GM19467 (cell line): ENCODE results near the gene ZNF521.

Experiments
- ATAC-seq: cut with Tn5 transposase; IDR thresholded peaks from one replicate; pipeline ENCODE4 v1.9.1; 2021; ENCODE audit warnings: mild to moderate bottlenecking, moderate library complexity; ENCODE audit not compliant: unreplicated experiment

Gene ZNF521

DNA sequence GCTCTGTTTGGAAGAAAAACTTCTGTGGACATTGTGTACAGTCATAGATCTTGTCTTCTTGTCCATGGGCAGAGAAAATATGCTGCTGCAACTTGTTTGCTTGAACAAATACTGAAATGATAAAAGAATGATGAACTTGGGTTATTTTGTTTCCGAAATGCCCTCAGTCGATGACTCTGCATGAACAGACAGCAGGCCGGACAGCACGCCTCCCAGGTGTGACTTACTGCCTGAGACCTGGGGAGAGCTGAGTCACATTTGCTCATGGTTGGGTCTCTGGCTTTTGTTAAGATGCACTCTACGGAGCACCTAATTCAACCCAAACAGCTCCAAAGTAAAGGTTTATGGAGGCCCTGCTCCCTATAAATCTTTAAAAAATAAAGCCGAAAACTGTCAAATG, 262.5 kb downstream of the ZNF521 start:
- ATAC-seq, result no peak

DNA sequence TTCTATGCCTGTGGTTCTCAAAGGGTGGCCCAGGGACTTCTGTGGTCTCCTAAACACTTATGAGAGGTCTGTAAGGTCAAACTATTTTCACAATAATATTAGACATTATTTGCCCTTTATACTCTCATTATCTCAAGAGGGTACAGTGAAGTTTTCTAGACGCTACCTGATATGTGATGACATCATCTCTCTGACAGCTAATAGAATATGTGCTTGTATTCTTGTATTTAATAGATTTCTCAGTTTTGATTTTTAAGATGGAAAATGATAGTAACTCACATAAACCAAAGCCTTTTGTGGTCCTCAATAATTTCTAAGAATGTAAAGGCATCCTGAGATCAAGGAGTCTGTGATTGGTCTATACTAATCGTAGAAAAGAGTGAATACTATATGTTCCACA, 265.1 kb downstream of the ZNF521 start:
- no peak for ATAC-seq

DNA sequence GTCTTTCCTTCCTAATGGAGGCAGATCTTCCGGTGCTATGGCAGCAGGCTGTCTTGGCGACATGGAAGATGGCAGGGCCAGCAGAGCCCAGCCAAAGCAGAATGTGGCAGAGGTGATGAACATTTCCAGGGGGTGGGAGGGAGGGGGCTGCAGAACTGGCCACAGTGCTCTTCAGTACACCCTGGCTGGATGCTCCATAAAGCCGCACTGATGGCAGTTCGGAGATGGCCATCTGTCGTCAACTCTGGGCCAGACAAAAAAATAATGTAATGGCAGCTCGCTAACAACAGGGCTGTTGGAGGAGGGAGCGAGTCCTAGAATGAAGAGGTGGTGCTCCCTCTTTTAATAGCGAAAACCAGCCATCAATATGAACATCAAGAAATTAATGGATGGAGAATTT, 271.0 kb downstream of the ZNF521 start:
- ATAC-seq, result no peak

DNA sequence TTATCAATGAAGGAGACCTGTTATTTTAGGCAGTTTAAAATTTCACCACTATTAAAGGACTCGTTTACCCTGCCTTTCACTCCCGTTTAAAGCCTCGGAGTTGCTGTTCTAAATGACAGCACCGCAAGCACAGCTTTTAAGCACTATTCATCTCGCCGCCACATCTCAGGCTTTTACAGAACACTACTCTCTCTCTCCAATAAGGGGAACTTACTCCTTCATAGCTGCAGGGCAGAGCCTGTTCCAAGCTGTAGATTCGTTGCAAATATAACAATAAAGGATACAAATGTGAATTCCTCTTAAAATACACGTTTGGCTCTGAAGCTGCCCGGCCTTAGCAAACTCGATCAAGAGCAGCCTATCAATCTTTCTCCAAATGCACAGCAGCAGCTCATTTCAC, 271.8 kb downstream of the ZNF521 start:
- no peak for ATAC-seq

DNA sequence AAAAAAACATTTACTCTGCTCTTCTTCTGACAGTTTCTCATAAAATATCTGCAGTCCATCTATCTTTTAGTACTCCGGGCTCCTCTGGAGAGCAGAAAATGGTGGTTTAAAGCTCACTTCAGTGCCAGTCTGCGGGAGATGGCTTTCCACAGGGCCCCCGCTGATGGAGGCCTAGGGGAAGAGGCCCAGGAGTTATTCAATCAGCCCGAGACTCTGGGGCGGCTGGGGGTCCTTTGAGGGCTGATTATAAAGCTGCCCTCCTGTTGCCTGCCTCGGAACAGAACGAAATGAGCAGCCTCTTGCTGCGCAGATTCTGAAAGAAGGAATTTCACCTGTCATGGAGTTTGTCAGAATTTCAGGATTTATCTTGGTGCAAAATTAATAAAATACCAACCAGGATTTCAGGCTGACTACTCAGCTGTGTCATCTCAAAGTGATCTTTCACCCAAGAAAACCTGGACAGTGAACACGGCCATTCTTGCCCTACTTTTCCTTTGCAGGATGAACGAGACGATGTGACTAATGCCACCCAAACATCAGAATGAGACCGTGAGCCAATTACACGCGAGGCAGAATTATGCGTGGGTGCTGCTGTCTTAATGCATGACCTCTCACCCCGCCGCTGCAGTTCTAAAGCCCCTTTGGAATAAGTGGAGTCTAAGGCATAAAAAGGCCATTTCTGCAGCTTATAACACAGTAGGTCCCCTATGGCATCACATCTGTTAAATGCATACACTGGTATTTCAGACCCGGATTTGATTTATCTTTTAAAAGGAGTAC, 273.8 kb downstream of the ZNF521 start:
- no peak for ATAC-seq

DNA sequence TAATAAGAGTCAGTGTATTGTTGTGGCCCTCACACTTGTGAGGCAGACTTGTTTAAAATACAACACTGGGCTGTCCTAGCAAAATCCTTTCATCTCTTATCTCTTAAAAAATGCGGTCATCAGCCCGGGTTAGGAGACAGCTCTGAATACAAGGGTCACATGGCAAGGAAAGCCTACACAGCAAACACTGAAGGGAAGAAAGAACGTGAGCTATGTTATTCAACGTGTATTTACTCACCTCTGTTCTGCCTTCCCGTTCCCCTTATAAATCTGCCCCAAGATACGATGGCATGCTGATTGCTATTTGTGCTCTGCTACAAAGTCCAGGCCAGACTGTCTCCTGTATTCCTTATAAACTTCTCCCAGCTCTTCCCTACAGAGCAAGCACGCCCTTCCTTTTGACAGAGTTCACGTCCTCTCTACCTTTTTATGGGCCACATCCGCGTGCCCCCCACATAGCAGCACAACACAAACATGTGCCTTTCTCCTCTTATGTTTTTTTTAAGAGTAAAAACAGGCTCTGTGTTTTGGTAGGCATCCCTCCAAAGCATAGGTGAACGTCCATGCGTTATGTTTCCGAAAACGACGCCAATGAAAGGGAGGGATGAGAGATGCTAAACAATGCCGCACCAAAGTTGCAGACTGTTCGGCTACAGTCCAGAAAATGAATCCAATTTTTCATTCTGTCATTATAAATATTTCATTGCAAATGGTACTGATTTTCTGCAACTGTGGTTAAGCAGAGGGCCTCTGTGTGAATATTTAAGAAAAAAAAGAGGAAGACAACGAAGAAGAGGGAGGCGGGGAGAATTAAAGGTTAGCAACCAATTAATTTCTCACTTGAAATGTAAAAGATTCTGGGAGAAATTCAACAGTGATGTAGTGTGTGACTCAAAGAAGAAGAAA, 274.7 kb downstream of the ZNF521 start:
- no peak for ATAC-seq

DNA sequence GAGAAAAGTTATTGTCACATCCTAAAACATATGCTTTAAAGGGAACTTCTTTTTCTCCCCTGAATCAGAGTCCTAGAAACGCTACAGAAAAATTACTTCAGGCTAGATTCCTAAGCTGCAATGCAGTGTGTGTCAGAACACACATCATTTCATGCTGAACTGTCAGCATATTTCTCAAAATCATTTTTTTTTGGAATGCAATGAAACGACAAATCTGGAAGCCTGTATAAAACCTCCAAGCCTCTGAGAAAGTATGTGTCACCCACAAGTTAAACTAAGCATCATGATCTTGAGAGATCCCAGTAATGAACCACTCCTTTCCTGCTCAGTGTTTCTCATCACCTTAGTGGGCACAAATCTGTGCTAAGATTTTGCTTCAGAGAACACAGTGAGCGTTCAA, 276.2 kb downstream of the ZNF521 start:
- no peak for ATAC-seq

DNA sequence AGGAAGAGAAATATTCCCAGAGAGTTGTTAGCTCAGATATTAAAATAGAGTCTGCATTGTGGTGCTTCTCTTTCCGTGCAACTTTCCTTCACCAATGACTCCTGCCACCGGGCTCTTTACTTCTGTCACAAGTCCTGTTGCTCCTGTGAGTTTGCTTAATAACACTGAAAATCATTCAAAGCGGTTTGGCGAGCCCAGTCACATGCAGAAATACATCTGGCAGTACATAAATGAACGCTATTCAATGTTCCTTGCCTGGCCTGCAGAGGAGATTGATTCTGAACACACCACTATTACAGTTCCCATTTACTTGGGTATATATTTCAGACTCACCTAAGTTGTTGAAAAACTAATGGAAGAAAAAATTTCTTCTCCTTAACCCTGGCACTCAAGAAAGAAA, 276.6 kb downstream of the ZNF521 start:
- no peak for ATAC-seq

DNA sequence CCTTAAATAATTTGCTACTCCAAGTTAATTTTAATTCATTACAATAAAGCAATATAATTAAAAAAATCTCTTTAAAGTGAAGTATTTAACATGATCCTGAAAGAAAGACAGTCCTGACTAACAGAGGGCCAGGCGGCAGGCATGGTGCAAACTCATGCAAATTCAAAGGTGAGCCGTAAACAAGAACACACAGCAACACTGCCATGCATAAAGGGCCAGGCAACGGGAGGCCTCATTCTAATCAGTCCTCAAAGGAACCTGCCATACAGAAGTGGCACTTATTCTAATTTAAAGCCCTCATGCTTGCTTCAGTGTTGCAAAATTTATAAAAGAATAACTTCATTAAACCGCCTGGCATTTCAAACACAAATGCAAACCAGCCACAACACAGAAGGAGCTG, 277.0 kb downstream of the ZNF521 start:
- no peak for ATAC-seq

DNA sequence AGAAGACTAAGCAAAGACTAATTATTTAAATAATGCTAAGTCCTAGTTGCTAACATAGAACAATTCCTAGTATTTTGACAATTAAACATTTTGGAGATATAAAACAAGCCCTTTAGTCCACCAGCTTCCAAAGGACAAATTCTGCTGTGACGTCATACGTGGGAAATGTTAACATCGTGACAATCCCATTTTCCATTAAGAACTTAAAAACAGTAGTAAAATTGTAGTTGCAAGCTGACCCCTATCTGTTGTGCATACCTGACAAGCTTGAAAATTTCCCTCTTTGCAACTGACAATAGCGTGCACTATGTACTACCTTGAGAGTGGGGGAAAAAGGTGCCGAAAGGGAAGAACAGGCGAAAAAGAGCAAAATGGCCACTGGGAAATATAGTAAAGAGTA, 279.8 kb downstream of the ZNF521 start:
- ATAC-seq, result no peak

DNA sequence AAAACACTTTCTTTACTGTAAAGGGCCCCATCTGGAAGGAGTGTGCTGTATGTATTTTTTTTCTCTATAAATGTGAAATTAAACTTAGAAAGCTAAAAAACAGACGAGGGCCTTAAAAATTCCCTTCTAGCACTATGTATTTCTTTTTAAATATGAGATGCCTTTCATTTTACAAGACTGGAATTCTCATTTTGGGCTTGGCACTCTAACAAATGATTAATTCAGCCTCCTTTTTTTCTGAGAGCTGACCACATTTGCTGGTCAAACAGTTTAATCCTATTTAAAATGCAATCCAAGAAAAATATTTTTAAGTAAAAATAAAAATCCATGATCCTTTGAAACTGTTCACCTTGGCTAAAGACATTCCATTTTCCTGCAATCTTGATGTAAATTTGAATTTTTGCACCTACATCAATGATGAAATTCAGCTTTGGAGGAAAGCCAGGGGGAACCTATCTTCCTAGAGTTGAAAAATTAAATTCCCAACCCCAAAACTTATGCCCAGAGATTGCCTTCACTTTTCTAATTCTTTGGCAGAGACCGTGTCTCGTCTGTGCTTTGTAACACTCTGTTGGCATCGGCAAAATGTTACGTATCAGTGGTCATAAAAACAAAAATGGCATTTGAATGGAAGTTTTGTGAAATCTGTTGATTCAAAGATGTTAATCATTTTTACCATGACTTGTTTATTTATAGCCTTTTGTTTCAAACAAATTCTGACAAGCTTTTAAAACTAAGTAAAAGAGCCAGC, 284.5 kb downstream of the ZNF521 start:
- ATAC-seq, result no peak

DNA sequence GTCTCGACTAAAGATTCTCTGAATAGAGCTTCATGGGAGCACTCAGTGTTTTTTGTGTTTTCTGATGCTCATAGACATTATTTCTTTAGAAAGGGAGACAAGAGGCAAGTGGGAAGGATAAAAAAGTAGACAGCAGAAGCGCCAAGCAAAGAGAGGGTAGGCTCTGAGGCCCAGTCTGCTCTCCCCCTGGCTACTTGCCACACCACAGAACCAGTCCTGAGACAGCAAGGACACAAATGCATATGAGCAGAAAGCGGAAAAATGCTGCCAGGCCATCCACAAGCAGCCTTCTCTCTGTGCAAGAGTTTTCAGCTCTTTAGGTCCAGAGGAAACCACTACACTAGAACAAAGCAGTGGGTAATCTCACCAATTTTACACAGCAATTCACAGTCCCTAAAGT, 285.4 kb downstream of the ZNF521 start:
- ATAC-seq, result no peak

DNA sequence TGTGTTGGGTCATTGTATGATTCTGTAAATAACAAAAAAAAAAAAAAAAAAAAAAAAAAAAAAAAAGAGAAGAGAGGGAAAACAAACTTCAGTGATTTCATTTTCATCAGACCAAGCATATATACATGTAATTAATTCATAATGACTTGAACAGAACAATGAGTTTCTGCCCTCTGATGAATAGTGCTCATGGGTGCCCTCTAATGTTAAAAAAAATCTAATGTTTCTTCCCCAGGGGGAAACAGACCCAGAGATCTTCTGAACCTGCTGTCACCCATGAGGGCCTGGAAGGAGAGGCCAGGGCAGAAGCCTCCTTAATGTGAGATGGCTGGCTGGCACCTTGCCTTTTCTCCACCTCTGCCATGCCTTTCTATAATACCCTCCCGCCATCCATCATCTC, 289.2 kb downstream of the ZNF521 start:
- ATAC-seq, result no peak

DNA sequence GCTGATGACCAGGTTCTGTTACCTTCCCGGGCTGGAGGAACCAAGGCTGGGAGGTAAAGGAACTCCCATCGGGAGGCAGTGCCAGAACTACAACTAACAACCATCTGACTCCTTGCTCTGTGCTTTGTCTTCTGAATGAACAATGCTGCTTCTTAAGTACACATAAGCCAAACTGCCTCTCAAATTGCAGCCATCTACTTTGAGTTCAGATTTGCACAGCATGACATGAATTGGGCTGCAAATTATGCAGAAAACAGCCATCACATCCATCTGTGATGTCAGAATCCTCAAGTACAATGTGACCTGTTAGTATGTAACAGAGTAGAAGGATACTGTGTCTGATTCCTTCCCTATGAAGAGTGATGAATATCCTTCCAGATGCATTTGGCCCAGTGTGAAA, 290.6 kb downstream of the ZNF521 start:
- ATAC-seq, result no peak

DNA sequence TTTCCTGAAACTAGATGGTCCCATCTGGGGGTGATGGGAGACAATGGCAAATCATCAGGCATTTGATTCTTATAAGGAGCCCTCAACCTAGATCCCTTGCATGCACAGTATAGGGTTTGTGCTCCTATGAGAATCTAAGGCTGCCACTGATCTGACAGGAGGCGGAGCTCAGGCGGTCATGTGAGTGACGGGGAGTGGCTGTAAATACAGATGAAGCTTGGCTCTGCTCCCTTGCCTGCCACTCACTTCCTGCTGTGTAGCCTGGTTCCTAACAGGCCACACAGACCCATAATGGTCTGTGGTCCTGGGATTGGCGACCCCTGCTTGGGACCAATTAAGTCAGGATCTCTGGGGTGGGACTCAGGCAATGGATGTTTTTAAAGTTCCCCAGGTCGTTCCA, 293.4 kb downstream of the ZNF521 start:
- no peak for ATAC-seq

DNA sequence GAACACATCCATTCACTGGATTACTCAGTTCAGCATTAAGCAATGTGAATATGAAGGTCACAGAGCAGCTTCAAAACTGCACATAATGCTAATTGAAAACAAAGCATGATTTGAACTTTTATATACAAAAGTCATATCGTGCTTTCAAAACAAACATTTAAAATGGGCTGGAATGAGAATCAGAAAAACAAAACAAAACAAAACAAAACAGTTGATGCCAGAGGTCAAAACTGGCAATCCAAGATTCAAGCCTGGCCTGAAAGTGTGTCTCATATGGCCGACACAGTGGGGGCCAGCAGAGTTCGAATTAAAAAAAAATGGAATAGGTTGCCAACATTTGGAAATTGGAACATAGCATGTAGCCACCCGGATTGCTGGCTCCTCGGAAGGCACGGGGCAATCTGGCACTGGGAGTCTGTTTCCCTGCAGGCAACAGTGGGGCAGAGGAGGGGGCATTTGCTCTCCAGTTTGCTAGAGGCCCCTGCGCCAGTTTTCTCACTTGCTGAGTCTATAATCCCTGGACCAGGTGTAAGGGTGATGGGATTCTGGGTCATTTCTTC, 294.4 kb downstream of the ZNF521 start:
- no peak for ATAC-seq

DNA sequence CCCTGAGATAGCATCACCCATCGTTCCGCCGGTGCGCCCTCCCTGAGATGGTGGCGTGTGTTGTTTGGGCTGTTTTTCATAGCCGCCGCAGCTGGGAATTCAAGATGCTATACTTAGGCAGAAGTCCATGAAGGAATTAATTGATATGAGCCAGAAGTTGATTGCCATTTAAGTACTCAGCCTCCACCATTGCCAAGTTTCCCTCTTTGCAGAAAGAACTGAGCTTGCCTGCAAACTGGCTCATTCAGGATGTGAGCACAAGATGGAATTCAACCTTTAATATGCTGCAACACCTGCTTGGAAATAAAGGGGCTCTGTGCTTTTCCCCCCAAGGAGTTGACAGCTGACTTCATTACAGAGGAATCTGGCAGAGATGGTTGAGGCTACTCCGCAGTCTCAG, 295.5 kb downstream of the ZNF521 start:
- ATAC-seq, result no peak

DNA sequence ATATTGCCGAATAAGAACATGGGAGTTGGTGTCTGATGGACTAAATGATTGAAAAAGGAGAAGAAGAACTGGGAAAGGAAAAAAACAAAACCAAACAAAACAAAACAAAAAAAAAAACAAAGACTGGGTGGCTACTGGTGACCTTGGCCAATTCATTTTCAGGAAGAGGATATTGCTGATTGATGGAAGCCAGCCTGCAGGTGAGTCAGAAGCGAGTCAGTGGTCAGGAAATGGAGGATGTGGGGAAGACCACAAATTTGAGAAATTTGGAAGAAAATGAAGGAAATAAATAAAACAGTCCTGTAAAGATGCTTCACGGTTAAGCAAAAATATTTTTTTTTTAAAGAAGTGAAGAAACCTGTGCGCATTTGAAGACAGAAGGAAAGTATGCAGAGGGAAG, 296.9 kb downstream of the ZNF521 start:
- no peak for ATAC-seq

DNA sequence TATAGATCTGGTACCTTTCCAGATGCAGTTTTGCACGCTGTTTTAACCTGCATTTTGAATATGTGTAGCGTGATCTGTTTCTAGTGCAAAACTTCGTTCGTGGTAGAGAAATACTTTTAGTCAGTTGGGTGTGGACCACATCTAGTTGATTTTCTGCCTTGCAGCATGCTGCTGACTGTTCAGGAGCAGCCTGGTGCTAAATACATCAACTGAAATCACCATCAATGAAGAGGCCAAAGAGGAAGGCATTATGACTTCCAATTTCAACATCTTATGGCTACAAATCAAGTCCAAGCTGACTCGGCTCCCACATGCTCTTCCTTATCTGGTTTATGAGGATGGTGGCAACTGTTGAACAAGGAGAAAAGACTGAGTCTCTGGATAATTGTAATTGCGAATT, 298.5 kb downstream of the ZNF521 start:
- ATAC-seq, result no peak

DNA sequence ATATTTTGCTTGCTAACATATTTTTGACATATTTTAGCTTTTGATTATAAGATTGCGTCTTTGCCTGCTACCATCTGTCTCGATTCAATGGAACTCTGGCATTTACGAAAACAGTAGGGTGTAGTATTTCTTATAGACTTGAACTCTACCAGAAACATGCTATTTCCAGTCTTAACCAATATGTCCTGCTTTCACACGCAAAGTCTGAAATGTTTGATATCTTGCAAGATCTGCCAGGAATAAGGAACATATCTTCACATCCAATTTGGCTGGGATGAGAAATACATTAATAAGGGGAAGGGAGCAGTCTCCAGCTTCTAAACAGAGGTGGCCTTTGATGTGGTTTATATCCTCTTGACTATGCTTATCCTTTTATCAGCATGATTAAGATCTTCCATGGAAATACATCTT, 299.4 kb downstream of the ZNF521 start:
- no peak for ATAC-seq

DNA sequence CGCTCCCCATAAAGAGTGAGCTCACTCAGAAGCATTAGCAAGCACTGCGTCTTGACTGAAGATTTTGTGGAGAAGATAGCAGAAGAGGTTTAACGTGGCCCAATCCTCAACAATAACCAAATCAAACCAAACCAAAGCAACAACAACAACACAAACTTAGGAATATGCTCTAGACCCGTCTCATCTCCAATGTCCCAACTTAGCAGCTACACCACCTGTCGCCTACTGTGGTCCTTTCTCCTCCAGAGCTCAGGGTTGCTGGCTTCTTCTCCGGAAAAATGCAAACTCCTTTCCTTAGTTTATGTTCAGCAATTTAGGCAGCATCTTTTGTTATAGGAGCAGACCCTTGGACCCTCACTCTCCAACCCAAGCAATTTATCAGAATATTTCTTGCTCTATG, 301.4 kb downstream of the ZNF521 start:
- ATAC-seq, result no peak
